ENCODE measurements around the gene LRRC8A.
A peak's percentile ranks its signal among the peaks of the same experiment; 100 is the strongest.

Gene LRRC8A

GRCh38 chr9:128902351-128903078, 20.6 kb downstream of the LRRC8A start:
- DNase-seq (ENCODE audit: low read depth): no peak

DNA sequence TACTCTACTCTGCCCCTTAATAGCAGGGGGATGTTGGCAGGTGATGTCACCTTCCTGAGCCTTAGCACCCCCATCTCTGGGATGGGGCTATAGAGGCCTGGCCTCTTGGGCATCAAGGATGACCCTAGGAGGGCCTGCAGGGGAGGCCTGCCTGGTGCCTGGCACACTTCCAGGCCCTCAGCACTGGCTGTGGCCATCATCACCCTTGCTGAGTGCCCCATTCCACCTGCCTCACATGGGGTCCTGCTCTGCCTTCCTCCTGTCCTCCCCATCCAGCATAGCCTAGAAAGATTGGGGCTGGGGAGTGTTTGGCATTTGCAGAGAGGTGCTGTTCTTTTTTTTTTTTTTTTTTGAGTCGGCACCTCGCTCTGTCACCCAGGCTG, 21.1 kb downstream of the LRRC8A start:
- DNase-seq (ENCODE audit: low read depth): no peak

GRCh38 chr9:128903871-128904620, 22.1 kb downstream of the LRRC8A start:
- DNase-seq (ENCODE audit: low read depth): no peak

DNA sequence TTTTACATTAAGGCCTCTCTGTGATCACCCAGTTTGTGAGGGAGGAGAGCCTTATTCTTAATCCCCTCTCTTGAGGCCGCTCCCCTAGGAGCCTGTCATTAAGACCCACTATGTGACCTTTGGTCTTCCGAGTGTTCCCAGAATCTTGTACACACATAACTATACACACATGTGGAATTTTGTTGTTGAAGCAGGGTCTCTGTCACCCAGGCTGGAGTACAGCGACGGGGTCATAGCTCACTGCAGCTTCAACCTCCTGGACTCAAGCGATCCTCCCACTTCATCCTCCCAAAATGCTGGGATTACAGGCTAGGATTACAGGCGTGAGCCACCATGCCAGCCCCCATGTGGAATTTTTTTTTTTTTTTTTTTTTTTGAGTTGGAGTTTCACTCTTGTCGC, 24.0 kb downstream of the LRRC8A start:
- no peak for DNase-seq (ENCODE audit: low read depth)

DNA sequence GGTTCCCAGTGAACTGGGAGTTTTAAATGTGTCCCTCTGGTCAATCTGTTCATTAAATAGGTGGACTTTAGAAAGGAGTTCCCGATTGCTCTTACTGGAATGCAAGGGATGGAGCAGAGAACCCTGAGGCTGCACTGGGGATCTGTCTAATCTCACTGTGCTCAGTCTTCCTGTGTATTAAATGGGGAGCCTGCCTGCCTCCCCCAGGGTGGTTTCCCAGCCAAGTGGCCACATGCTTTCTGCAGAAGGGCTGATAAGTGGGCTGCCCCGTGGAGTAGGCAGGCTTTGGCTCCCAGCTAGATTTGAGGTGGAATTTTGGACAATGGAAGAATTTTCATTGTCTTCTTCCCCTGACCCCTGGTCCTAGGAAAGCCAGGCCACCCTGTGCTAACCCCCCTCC, 24.8 kb downstream of the LRRC8A start:
- DNase-seq (ENCODE audit: low read depth): no peak

GRCh38 chr9:128908372-128908771, 26.4 kb downstream of the LRRC8A start:
- no peak for DNase-seq (ENCODE audit: low read depth)

DNA sequence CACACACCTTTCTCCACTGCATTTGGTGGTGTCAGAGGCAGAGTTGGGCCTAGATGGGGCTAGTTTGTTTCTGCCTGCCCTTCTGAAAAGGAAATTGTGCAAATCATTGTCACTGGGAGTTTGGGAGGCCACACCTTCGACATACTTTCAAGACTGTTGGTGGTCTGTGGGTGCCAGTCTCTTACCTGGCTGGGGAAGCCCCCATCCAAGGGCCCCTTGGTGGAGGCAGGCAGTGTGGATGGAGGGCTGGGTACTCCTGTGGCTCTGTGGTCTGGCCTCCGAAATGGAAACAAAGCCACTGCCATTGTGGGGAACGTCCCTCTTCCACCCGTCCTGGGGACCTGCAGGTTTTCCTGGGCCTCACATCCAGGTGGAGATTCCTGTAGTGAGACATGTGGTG, 27.9 kb downstream of the LRRC8A start:
- DNase-seq (ENCODE audit: low read depth): no peak

DNA sequence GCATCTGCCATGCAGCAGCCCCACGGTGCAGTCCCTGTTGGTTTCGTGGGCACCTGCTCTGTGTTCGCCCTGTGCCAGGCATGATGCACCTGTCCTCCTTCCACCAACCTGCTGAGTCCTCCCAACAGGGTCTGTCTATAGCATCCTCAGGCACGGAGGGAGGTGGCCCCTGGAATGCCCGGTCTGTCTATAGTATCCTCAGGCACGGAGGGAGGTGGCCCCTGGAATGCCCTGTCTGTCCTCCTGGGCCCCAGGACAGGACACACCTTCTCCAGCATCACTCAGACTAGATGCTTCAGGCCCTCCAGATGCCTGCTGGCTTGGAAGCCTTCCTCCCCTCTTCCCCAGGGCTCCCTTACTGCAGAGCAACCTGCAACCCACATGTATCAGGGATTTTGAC, 29.0 kb downstream of the LRRC8A start:
- no peak for DNase-seq (ENCODE audit: low read depth)

DNA sequence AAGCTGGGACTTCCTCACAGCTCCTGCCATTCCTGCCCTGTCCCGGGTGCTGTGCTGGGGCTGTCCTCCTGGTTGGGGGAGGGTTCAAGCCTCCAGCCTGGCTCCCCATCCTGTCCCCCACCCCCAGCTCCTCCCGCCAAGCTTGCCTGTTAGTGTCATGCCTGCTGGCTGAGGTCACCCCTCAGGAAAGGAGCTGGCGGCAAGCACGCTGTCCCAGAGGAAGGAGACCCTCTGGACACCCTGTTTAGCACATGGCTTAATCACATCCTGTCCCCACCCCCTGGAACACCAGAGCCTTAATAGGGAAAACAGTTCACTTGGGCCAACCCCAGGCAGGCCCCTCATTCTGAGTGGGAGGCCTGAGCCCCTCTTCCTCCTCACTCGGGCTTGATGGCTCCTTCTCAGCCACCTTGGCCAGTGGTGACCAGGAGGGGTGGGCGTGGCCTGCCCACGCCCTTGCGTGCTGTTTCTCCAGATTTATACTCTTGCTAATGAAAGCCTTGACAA, 29.6 kb downstream of the LRRC8A start:
- no peak for DNase-seq (ENCODE audit: low read depth)

- DNase-seq (ENCODE audit: low read depth): peak; percentile 51
Measured at GRCh38 chr9:128912270-128912853, 30.4 kb downstream of the LRRC8A start.

- DNase-seq (ENCODE audit: low read depth): no peak
Measured at GRCh38 chr9:128913048-128913900, 31.3 kb downstream of the LRRC8A start.

- DNase-seq (ENCODE audit: low read depth): no peak
Measured at GRCh38 chr9:128913995-128914772, 32.3 kb downstream of the LRRC8A start.

GRCh38 chr9:128916204-128916603, 34.3 kb downstream of the LRRC8A start:
- no peak for DNase-seq (ENCODE audit: low read depth)

DNA sequence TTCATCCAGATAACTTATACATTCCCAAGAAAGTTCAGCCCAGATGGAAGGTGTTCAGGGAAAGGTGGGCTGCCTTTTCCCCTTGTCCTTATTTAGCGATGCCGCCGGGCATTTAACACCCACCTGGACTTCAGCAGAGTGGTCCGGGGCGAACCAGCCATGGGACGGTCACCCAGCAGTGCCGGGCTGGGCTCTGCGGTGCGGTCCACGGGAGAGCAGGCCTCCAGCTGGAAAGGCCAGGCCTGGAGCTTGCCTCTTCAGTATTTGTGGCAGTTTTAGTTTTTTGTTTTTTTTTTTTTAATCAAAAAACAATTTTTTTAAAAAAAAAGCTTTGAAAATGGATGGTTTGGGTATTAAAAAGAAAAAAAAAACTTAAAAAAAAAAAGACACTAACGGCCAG, 34.8 kb downstream of the LRRC8A start:
- DNase-seq (ENCODE audit: low read depth): no peak

- DNase-seq (ENCODE audit: low read depth): peak; percentile 47
Measured at GRCh38 chr9:128917151-128917849, 35.4 kb downstream of the LRRC8A start.

- DNase-seq (ENCODE audit: low read depth): no peak
Measured at GRCh38 chr9:128918921-128919320, 37.0 kb downstream of the LRRC8A start.

DNA sequence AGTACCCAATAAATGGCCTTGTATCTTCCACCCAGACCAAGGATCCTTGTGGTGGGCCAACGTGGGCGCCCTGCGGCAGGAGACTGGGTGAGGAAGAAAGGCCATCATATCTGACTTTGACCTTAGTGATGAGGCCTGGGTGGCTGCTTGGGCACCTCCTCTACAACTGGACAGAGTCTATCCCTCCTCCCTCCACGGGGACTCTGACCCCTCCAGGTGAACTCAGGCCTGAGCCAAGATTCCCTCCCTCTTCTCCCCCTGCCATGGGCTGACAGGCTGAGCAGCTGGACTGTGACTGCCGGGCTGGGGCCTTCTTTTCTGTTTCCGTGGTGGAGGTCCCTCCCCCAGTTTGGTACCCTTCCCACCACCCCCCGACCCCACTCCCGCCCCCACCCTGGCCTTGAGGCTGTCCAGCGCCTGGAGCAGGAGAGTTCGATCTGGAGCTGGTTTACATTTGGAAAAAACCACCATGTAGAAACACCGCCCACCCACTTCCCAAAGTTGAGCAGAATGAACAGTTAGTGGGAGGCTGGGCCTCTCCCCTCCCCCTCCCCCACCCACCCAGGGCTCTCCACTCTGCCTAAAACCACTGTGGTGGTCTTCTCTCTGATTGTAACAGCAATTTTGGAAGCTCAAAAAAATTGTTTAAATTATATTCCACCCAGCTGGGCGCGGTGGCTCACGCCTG, 37.6 kb downstream of the LRRC8A start:
- no peak for DNase-seq (ENCODE audit: low read depth)

DNA sequence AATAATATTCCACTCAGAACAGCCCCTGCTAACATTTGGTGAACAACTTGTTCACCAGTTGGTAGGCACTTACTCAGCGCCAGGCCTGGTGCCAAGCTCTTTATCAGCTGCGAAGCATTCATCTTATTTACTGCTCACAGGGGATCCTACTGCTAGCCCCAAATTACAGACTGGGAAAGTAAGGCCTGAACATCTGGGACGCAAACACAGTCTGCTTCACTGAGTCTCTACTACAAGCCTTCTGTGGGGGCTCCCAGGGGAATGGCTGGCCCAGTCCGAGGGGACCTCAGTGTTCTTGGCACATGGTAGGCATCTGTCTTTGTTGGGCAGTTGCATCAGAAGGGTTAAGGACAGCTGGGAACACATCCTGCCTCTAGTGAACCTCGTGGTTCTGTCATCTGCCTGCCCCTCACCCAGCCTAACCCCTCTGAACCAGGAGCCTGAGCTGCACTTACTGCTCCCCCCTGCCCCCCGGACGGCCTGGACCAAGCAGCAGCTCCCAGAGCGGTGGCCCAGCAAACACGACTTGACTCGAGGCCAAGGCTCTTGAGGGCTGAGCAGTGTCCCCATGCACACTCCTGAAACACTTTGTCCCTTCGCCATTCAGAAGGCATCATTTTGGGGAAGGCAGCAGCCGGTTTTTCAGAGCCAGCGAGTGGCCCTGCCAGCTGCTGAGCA, 38.6 kb downstream of the LRRC8A start, which contains the start of gene PHYHD1:
Gene PHYHD1, plus strand, starts transcription at position 602 of the 678 bp plus-strand sequence. CDS start 1,342 bp downstream, outside the sequence.
- peak; percentile 50 for DNase-seq (ENCODE audit: low read depth)

All from GM04503 (cell line).